Tibial nerve (tissue), 4 donors: Measurements from ENCODE around the gene CNDP1. TPM values are rescaled to one million over a fixed set of nuclear protein-coding genes. Genes with fewer than 3 reads are reported as not detected.

ENCODE experiments used
- DNase-seq, 2 donors: peaks; one replicate each; pipeline ENCODE4 v3.0.0-alpha.2; 2019; ENCODE audit warnings: low spot score in 2 of 2
- H3K27ac ChIP-seq, 4 donors: fragments of 200-600 bp; sonication (generic) in 3 of 4; one replicate each; pipeline ENCODE4 v1.5.1; 2017 to 2019; ENCODE audit warnings: mild to moderate bottlenecking in 1 of 4
- H3K27me3 ChIP-seq, 2 donors: fragments of 200-600 bp; sonication (generic) in 1 of 2; one replicate each; pipeline versions ENCODE4 v1.5.1 to v1.6.0; 2017 to 2019
- H3K36me3 ChIP-seq, 3 donors: fragments of 200-600 bp; sonication (generic); one replicate each; pipeline ENCODE4 v1.5.1; 2018 to 2019
- H3K4me1 ChIP-seq, 4 donors: fragments of 200-600 bp; sonication (generic) in 3 of 4; one replicate each; pipeline ENCODE4 v1.5.1; 2017 to 2019
- H3K4me3 ChIP-seq, 4 donors: fragments of 200-600 bp; sonication (generic) in 3 of 4; one replicate each; pipeline ENCODE4 v1.5.1; 2017 to 2019; ENCODE audit warnings: mild to moderate bottlenecking in 1 of 4, moderate library complexity in 1 of 4
- H3K9me3 ChIP-seq, 4 donors: fragments of 200-600 bp; sonication (generic) in 3 of 4; one replicate each; pipeline ENCODE4 v1.5.1; 2017 to 2019
- EP300 ChIP-seq, 2 donors: sonication (generic); formaldehyde crosslinking; IDR thresholded peaks; one replicate each; pipeline ENCODE4 v1.6.1; 2017; ENCODE audit warnings: antibody characterized with exemption in 2 of 2, mild to moderate bottlenecking in 1 of 2
- POLR2A ChIP-seq, 2 donors: fragments of 450-650 bp; IDR thresholded peaks; one replicate each; pipeline ENCODE4 v1.6.1; 2017; ENCODE audit warnings: antibody characterized with exemption in 2 of 2, mild to moderate bottlenecking in 2 of 2, moderate library complexity in 2 of 2
- WGBS, 2 donors: methylation state at CpG; one replicate each; pipeline ENCODE4 v1.1.5; 2018; 5-methylcytosine and 5-hydroxymethylcytosine counted together
- total RNA-seq, 4 donors: library from RNA; depleted of rRNA; stranded (reverse); fragments of >200 nt; gene quantifications; one replicate each; pipeline ENCODE4 v1.1.0, GENCODE V29; 2016
- TF ChIP-seq, protein P1 (sequence below), 5 experiments: fragments of 200-600 bp in 3 of 5; fragments of 450-650 bp in 2 of 5; sonication (generic) in 3 of 5; IDR thresholded peaks; one replicate each; pipeline ENCODE4 v1.5.1; 2016 to 2019; ENCODE audit warnings: antibody characterized with exemption in 5 of 5, mild to moderate bottlenecking in 3 of 5, moderate library complexity in 2 of 5

Gene CNDP1
- total RNA-seq, 4 donors from 2014 or later: 0.22 to 1.0 TPM; not detected in 2

DNA sequence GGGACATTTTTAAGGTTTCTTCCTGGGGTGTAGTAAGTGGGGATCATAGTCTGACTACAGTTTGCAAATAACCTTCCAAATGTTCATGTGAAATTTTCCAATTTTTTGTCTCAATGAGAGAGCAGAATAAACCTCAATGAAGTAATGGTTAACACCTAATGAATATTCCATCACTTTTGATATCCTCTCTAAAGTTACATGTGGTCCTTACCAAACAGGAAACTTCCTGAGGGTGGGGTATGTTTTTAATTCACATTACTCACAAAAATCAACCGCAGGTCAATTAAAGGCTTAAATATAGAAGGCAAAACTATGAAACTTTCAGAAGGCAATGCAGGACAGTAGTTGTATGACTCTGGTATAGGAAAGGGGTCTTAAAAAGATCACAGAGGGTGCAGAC is 76.6 kb downstream of the CNDP1 start:
- TF ChIP-seq EP300 (IDR thresholded peaks at IDR 0.05) (no peak), POLR2A (IDR thresholded peaks at IDR 0.05) (no peak)
- TF ChIP-seq, protein P1, sequence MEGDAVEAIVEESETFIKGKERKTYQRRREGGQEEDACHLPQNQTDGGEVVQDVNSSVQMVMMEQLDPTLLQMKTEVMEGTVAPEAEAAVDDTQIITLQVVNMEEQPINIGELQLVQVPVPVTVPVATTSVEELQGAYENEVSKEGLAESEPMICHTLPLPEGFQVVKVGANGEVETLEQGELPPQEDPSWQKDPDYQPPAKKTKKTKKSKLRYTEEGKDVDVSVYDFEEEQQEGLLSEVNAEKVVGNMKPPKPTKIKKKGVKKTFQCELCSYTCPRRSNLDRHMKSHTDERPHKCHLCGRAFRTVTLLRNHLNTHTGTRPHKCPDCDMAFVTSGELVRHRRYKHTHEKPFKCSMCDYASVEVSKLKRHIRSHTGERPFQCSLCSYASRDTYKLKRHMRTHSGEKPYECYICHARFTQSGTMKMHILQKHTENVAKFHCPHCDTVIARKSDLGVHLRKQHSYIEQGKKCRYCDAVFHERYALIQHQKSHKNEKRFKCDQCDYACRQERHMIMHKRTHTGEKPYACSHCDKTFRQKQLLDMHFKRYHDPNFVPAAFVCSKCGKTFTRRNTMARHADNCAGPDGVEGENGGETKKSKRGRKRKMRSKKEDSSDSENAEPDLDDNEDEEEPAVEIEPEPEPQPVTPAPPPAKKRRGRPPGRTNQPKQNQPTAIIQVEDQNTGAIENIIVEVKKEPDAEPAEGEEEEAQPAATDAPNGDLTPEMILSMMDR (IDR thresholded peaks at IDR 0.05): no peak
- DNase-seq: no peak
- Histone ChIP-seq H3K9me3 (no peaks in the 10 kb centered on the region), H3K27me3 (no peaks in the 10 kb centered on the region), H3K36me3 (no peaks in the 10 kb centered on the region), H3K4me1 (peaks cover 0 to 21% (median 0%) of the 10 kb centered on the region in 4 donors), H3K27ac (no peak overlapping the region), H3K4me3 (no peak overlapping the region)
- 74 to 88% methylated on average over 1 of the region's 1 CpG for WGBS, 2 donors

DNA sequence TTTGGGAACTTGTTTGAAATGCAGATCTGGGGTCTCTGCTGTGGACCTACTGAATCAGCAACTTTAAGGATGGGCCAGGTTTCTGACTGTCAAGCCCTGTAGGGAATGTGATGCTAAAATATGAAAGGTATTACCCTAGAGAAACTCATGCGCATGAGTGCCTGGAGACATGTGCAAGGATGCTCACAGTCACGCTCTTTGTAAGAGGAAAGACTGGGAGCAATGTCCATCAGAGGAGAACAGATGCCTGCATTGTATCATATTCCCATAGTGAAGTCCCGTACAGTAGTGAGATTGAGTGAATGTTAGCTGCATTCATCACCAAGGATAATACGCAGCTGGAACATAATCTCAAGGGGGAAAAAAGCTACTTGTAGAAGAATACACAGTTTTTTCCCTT is 77.5 kb downstream of the CNDP1 start:
- no peaks in the 10 kb centered on the region for H3K9me3 ChIP-seq
- WGBS, 2 donors: 25 to 65% methylated on average over 4 of the region's 4 CpGs
- H3K36me3 ChIP-seq: no peaks in the 10 kb centered on the region
- no peak overlapping the region for H3K27ac ChIP-seq
- TF ChIP-seq POLR2A (IDR thresholded peaks at IDR 0.05) (no peak), EP300 (IDR thresholded peaks at IDR 0.05) (no peak)
- TF ChIP-seq, protein P1 (IDR thresholded peaks at IDR 0.05): no peak
- DNase-seq: no peak
- peaks cover 0 to 21% (median 0%) of the 10 kb centered on the region in 4 donors for H3K4me1 ChIP-seq
- no peak overlapping the region for H3K4me3 ChIP-seq
- H3K27me3 ChIP-seq: no peaks in the 10 kb centered on the region

DNA sequence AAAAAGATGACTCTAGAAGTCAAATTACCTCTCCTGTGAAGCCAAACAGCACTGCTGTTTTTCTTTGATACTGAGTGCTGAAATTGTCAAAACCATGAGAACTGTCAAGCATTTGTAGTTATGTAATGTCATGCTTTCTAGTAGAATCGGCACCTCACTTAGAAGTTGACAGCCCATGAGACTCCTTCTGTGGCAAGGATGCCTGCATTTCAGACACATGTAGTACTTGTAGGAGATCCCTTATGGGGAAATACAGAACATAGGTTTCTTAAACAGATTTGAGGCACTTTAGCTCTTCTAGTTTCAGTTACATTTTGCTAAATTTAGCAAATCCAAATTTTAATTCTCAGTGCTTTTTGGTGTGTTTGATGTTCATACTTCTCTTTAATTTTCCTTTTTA is 79.1 kb downstream of the CNDP1 start:
- no peak for TF ChIP-seq POLR2A (IDR thresholded peaks at IDR 0.05)
- TF ChIP-seq, protein P1 (IDR thresholded peaks at IDR 0.05): no peak
- no peak for TF ChIP-seq EP300 (IDR thresholded peaks at IDR 0.05)
- Histone ChIP-seq H3K27me3 (no peaks in the 10 kb centered on the region), H3K27ac (no peak overlapping the region), H3K36me3 (no peaks in the 10 kb centered on the region), H3K4me3 (no peak overlapping the region), H3K4me1 (peaks cover 0 to 21% (median 0%) of the 10 kb centered on the region in 4 donors), H3K9me3 (no peaks in the 10 kb centered on the region)
- DNase-seq: no peak
- 52 to 53% methylated on average over 1 of the region's 1 CpG for WGBS, 2 donors

DNA sequence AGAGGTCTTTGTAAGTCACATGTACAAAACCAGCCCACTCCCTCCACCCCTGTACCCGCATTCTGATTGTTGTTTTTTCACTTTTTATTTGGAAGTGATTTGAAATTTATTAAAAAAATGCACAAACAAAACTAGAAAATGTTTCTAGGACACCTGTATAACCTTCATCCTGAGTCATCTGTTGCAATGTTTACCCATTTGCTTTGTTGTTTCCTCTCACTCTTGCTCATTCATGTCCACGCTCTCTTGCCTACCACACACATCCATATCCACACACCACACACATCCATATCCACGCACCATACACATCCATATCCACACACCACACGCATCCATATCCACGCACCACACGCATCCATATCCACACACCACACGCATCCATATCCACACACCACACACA is 82.2 kb downstream of the CNDP1 start:
- Histone ChIP-seq H3K27ac (no peak overlapping the region), H3K4me3 (no peak overlapping the region), H3K27me3 (no peaks in the 10 kb centered on the region), H3K36me3 (no peaks in the 10 kb centered on the region), H3K4me1 (peaks cover 0 to 19% (median 0%) of the 10 kb centered on the region in 4 donors), H3K9me3 (no peaks in the 10 kb centered on the region)
- WGBS, 2 donors: 69 to 76% methylated on average over 7 of the region's 7 CpGs
- DNase-seq: no peak
- TF ChIP-seq, protein P1 (IDR thresholded peaks at IDR 0.05): no peak
- no peak for TF ChIP-seq POLR2A (IDR thresholded peaks at IDR 0.05)
- TF ChIP-seq EP300 (IDR thresholded peaks at IDR 0.05): no peak

DNA sequence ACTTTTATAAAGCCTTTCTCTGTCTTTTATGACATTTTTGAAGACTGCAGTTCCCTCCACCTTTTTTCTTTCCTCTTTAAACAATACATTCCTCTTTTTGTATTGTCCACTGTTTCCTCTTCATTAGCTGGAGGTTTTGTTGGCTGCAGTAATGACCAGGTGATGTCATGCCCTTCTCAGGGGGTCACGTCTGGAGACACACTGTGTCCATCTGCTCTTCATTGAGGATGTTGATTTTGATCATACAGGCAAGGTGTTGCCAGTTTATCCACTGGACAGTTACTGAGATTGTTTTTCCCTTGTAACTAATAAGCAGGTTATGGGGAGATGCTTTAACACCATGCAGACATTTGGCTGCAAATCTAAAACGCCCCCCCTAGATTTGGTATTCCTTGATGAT is 83.2 kb downstream of the CNDP1 start:
- Histone ChIP-seq H3K4me3 (no peak overlapping the region), H3K27ac (no peak overlapping the region), H3K27me3 (no peaks in the 10 kb centered on the region), H3K9me3 (no peaks in the 10 kb centered on the region), H3K4me1 (peaks cover 0 to 16% (median 0%) of the 10 kb centered on the region in 4 donors), H3K36me3 (no peaks in the 10 kb centered on the region)
- WGBS, 2 donors: 68 to 70% methylated on average over 2 of the region's 2 CpGs
- TF ChIP-seq, protein P1 (IDR thresholded peaks at IDR 0.05): no peak
- DNase-seq: no peak
